ENCODE data around the gene MFAP3L.

- no peak for TF ChIP-seq CTCF (IDR thresholded peaks at IDR 0.05)
- no peak for TF ChIP-seq POLR2AphosphoS5 (IDR thresholded peaks at IDR 0.05)
Observed at GRCh38 chr4:170014359-170015011, 11.7 kb downstream of the MFAP3L start.
